HG03159 (cell line): Measurements from ENCODE around the gene NDUFB8.

ENCODE experiments used
- ATAC-seq: cut with Tn5 transposase; IDR thresholded peaks from one replicate; pipeline ENCODE4 v1.9.1; 2021; ENCODE audit warnings: mild to moderate bottlenecking, moderate library complexity; ENCODE audit not compliant: unreplicated experiment

Gene NDUFB8

GRCh38 chr10:100508691-100509150 lies 20.9 kb downstream of the NDUFB8 start:
- ATAC-seq: peak; percentile 66

- ATAC-seq: no peak
Observed at GRCh38 chr10:100508266-100508665, 21.4 kb downstream of the NDUFB8 start.

- ATAC-seq: no peak
Observed at GRCh38 chr10:100507357-100507732, 22.3 kb downstream of the NDUFB8 start.

- no peak for ATAC-seq
Observed at GRCh38 chr10:100506596-100507356, 22.9 kb downstream of the NDUFB8 start.

GRCh38 chr10:100505164-100505563 lies 24.5 kb downstream of the NDUFB8 start:
- no peak for ATAC-seq

GRCh38 chr10:100504096-100504495 lies 25.6 kb downstream of the NDUFB8 start:
- ATAC-seq: no peak

GRCh38 chr10:100502926-100503494 lies 26.7 kb downstream of the NDUFB8 start:
- ATAC-seq: no peak

GRCh38 chr10:100501423-100501822 lies 28.2 kb downstream of the NDUFB8 start:
- no peak for ATAC-seq

- ATAC-seq: no peak
Observed at GRCh38 chr10:100498059-100498458, 31.6 kb downstream of the NDUFB8 start.

- no peak for ATAC-seq
Observed at GRCh38 chr10:100496567-100496966, 33.1 kb downstream of the NDUFB8 start.

- ATAC-seq: no peak
Observed at GRCh38 chr10:100490531-100490930, 39.1 kb downstream of the NDUFB8 start.

GRCh38 chr10:100489396-100489795 lies 40.3 kb downstream of the NDUFB8 start:
- no peak for ATAC-seq

GRCh38 chr10:100487529-100487928 lies 42.1 kb downstream of the NDUFB8 start:
- no peak for ATAC-seq

- ATAC-seq: no peak
Observed at GRCh38 chr10:100485801-100486495, 43.7 kb downstream of the NDUFB8 start.

- ATAC-seq: no peak
Observed at GRCh38 chr10:100485366-100485765, 44.3 kb downstream of the NDUFB8 start.

GRCh38 chr10:100483876-100484666 lies 45.6 kb downstream of the NDUFB8 start:
- no peak for ATAC-seq

GRCh38 chr10:100482834-100483185 lies 46.9 kb downstream of the NDUFB8 start:
- ATAC-seq: no peak

- ATAC-seq: peak; percentile 44
Observed at GRCh38 chr10:100482181-100482833, 47.4 kb downstream of the NDUFB8 start.

GRCh38 chr10:100481462-100482081 lies 48.1 kb downstream of the NDUFB8 start:
- ATAC-seq: peak; percentile 97

- ATAC-seq: no peak
Observed at GRCh38 chr10:100480002-100480401, 49.7 kb downstream of the NDUFB8 start.
